ENCODE results near the gene ACCS.
A peak's percentile ranks its signal among the peaks of the same experiment; 100 is the strongest.

ACCS gene

DNA sequence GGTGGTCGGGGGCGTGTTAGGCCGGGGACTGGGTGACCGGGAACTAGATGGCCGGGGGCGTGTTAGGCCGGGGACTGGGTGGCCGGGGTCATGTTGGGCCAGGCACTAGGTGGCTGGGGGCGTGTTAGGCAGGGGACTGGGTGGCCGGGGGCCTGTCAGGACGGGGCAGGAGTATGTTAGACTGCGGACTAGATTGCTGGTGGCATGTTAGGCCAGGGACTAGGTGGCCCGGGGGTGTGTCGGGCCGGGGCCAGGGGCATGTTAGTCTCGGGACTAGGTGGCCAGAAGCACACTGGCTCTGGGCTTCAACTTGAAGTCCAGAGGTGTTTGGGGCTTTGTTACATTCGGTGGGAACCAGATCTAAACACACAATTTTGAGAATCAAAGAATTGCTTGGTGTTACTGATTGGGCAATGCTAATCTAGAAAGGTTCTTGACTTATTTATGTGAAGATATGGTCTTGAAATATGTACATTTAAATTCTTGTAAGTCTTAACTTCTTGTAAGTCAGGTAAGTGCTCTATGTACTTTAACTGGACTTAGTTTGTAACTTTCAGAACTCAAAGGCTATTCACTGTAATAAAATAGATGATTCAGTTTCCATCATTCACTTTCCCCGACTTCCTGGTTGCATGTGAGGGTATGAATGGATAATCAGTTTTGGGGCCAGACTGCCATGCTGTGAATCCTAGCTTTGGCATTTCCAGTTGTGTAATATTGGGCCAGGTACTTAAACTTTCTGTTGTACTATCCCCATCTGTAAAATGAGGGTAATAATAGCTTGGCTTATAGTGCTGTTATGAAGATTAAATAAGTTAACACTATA, 30.5 kb downstream of the ACCS start:
- FAIRE-seq (no peak), DNase-seq (ENCODE audit: insufficient read length, low spot score) (no peak)
- TF ChIP-seq, protein P1, sequence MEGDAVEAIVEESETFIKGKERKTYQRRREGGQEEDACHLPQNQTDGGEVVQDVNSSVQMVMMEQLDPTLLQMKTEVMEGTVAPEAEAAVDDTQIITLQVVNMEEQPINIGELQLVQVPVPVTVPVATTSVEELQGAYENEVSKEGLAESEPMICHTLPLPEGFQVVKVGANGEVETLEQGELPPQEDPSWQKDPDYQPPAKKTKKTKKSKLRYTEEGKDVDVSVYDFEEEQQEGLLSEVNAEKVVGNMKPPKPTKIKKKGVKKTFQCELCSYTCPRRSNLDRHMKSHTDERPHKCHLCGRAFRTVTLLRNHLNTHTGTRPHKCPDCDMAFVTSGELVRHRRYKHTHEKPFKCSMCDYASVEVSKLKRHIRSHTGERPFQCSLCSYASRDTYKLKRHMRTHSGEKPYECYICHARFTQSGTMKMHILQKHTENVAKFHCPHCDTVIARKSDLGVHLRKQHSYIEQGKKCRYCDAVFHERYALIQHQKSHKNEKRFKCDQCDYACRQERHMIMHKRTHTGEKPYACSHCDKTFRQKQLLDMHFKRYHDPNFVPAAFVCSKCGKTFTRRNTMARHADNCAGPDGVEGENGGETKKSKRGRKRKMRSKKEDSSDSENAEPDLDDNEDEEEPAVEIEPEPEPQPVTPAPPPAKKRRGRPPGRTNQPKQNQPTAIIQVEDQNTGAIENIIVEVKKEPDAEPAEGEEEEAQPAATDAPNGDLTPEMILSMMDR (IDR thresholded peaks at IDR 0.05; ENCODE audit: insufficient read depth, missing control alignments) = no peak

DNA sequence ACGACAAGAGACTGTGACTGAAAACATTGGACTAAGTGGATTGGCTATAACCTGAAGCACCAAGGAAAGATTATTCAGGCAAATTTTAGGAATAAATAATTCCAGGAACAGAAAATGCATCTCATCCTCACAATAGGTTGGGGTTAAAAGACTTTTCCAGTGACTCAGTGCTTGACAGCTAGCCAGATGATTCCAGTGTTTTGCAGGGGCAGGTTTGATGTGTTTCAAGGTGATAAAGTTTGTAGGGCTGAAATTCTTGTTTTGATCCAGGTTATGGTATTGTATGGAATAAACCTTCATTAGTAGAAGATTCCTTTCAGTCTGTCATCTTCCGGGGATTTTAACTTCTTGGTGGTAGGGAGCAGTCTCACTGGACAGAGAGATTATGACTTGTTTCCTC, 31.8 kb downstream of the ACCS start:
- TF ChIP-seq, protein P1 (IDR thresholded peaks at IDR 0.05; ENCODE audit: insufficient read depth, missing control alignments) = no peak
- DNase-seq (ENCODE audit: insufficient read length, low spot score) (no peak), FAIRE-seq (no peak)

DNA sequence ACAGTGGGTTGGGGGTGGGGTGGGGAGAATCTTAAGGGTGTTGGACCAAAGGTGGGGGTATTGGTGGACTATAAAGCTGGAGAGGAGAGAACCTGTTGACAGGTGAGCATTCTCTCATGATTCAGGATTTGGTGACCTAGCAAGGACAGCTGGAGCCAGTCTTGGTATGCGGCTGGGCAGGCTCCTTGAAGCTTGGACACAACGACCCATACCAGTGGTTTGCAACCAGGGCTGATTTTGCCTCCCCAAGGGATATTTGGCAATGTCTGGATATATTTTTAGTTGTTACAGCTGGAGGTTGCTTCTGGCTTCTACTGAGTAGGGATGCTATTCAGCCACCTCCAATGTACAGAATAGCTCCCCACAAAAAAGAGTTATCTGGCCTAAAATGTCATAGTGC, 35.0 kb downstream of the ACCS start:
- DNase-seq (ENCODE audit: insufficient read length, low spot score) = no peak
- TF ChIP-seq, protein P1 (IDR thresholded peaks at IDR 0.05; ENCODE audit: insufficient read depth, missing control alignments) = no peak
- no peak for FAIRE-seq

GRCh38 chr11:44104481-44105294, 38.6 kb downstream of the ACCS start:
- TF ChIP-seq, protein P1 (IDR thresholded peaks at IDR 0.05; ENCODE audit: insufficient read depth, missing control alignments) = no peak
- DNase-seq (ENCODE audit: insufficient read length, low spot score) = no peak
- no peak for FAIRE-seq

DNA sequence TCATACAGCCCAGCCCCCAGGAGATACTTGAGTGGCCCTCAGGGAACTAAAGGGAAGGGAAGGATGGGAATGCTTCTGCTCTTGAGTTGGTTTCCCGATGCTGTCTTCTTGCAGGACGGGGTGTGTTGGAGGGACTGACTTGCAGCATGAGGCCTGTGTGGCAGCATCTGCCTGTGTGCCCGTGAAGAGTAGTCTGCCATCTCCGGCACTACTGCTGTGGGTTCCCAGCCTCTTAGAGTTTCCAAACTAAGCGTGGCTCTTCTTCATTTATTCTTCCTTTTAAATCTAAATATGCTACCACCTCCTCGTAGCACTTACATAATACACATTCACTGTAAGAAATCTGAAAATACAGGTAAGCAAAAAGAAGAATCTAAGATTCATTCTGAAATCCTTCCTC, 42.2 kb downstream of the ACCS start:
- DNase-seq (ENCODE audit: insufficient read length, low spot score) = no peak
- FAIRE-seq = no peak
- TF ChIP-seq, protein P1 (IDR thresholded peaks at IDR 0.05; ENCODE audit: insufficient read depth, missing control alignments) = no peak

DNA sequence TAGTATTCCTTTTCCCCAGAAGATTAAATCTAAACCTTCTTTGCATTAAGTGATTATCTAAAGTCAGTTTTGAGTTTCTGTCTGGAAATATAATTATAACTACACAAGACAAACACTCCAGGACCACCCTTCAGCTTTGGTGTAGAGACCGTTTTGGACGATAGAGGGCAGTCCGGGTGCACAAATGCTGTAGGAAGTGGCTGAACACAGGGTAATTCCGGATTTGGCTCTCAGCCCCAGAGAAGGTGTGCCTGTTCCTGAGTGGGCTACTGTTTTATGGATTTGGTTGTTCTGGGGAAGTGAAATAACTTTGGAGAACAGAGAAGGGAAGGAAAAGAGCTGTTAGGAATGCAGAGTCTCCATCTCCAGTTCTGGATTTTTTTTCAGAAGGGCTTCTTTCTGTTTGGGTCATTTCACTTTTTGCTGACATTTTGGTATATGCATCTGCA, 44.2 kb downstream of the ACCS start:
- DNase-seq (ENCODE audit: insufficient read length, low spot score) = peak; percentile 27
- TF ChIP-seq, protein P1 (IDR thresholded peaks at IDR 0.05; ENCODE audit: insufficient read depth, missing control alignments) = peak; percentile 94
- FAIRE-seq = no peak
